HT-29 (cell line): ENCODE results near the gene RIOK2. TPM values are rescaled to one million over a fixed set of nuclear protein-coding genes. Genes with fewer than 3 reads are reported as not detected.
"Not testable (repeated sequence)": the region's sequence is repeated elsewhere in the genome, so short reads cannot be mapped to it uniquely, and the experiment has no call there.

Experiments
- DNase-seq: peaks from one replicate; pipeline ENCODE4 v3.0.0-alpha.2; 2015; ENCODE audit warnings: low spot score
- total RNA-seq: library from RNA; depleted of rRNA; stranded (reverse); fragments of >200 nt; shearing (Covaris generic); gene quantifications from 2 replicates; pipeline ENCODE4 v1.2.3, GENCODE V29; 2014; rRNA removed

Gene RIOK2
- 10.6 and 13.4 TPM in 2 replicates for total RNA-seq

DNA sequence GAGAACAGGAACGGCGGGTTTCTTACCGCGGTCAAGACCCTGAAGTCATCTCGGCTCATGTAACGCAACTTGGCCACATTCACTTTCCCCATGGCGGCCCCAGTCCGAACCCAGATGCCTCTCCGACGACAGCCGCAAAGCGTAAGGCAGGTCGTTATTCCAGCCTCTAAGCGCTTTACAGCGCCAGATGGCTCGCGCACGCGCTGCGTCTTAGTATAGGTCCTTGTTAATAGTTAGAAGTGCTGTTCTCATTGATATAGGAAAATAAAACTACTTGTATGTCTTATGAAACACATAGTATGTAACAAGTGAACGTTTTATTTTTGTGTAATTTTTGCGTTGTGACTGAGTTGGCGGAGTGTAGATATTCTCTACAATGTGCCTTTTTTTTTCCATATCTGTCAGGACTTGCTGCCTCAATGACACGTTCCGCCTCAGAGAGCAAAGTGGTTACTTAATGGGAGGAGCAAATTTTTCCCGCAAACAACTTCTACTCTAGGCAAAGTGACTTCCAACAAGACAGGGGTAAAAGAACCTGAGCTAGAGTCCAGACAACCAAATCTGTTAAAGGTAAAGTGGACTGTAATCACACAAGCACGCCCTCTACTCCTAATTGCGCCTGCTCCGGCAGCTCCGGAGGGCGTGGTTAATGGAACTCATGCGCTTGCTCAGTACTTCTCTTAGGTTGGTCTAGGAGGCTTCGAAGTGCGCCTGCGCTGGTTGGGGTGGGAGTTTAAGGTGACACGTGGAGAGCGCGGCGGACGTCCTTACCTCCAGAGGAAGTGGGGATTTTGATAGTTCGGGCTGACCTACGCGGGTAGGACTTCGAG, at the start of gene RIOK2:
Gene RIOK2, minus strand, starts transcription at position 148 of the 830 bp plus-strand sequence. Its CDS starts 56 bp downstream, at position 92.
- peak; percentile 98 for DNase-seq

DNA sequence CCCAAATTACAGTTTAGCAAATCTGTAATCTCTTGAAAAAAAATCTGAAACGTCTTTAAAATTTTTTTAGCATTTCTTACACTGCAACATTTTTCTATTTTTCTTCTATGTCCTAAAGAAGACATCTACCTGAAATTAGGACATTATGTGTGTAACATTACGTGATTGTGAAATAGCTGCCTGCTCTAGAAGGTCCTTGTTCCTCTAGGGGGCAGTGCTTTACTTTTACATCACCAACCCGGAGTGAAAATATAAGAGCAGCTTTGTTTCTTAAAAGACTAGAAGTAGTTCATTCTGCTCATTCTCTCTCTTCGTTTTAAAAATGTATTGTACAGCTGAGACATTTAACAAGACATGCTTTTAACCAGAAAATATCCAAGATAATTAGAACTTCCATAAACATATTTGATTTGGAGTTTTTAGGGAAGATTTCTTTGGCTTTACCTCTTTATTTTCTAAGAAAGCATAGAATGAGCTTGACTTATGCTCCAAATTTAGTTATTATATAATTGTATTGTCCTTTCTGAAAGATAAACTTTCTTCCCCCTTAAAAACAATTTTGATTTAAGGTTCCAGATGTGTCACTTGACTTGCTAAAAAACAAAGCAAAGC, 48.1 kb upstream of the RIOK2 start:
- DNase-seq: peak; percentile 70

- DNase-seq: no peak
These were observed 46.7 kb upstream of the RIOK2 start for GRCh38 chr5:97229688-97230285.

- DNase-seq: no peak
These were observed 46.1 kb upstream of the RIOK2 start for GRCh38 chr5:97229196-97229595.

DNA sequence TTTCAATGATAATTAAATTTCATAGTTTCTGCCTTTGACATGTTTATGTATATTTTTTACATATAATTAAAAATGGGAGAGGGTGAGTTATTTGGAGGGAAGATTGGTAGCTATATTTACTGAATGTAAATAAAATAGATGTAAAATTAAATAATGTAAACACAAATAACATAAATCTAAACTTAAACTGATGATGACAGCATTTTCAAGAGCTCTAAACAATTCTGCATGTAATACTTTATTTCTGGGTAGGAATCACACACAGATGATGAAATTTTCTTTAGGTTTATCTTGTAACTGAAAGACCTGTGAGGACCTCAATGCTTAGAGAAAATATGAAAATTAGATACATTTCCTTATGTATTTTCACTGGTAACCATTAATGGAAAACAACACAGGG, 42.2 kb upstream of the RIOK2 start:
- DNase-seq: no peak

DNA sequence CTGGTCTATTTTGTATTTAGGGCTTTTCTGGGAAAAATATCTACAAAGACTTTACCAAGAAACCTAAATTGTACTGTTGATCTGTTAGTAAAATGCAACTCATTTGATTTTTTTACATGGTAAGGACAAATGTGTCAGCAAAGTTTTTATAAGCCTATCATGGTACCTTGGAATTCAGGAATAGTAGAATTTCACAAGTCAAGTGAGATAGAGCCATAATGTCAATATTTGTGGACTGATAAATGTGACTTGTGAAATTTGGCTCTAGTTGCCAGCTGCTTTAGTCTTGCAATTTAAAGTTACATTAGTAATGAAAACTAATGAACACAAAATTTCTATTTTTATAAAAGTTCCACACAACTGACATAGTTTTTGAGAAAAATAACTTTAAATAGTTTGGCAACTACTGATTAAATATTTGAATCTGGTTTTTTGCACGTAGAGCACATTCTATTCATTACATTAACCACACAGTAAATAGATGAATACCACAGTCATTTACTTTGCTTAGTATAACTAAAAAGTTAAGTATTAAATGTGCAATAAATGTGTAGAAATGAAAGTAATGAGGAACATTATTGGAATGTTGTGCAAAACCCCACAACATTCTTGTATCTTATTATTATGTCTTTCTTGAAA, 41.2 kb upstream of the RIOK2 start:
- no peak for DNase-seq

GRCh38 chr5:97223596-97223995, 40.5 kb upstream of the RIOK2 start:
- DNase-seq: no peak

GRCh38 chr5:97209343-97209742, 26.3 kb upstream of the RIOK2 start:
- no peak for DNase-seq

GRCh38 chr5:97208714-97209113, 25.7 kb upstream of the RIOK2 start:
- no peak for DNase-seq

GRCh38 chr5:97208184-97208713, 25.2 kb upstream of the RIOK2 start:
- no peak for DNase-seq

- no peak for DNase-seq
These were observed 11.3 kb upstream of the RIOK2 start for GRCh38 chr5:97194366-97194765.

DNA sequence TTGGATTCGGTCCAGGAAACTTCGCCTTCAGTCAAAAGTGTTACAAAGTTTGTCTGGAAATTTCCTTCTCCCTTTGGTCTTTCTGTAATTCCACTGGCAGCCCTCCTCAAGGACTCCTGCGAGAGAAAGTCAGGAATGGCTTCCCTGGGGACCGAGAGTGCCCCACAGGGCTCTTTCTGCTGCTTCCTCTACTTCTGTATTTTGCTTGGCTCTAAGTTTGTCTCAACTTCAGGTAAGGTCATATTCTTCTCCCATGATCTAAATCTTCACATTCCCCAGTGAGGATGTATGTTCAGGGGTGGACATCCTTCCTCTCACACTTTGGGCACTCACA, 10.3 kb upstream of the RIOK2 start:
- no peak for DNase-seq

DNA sequence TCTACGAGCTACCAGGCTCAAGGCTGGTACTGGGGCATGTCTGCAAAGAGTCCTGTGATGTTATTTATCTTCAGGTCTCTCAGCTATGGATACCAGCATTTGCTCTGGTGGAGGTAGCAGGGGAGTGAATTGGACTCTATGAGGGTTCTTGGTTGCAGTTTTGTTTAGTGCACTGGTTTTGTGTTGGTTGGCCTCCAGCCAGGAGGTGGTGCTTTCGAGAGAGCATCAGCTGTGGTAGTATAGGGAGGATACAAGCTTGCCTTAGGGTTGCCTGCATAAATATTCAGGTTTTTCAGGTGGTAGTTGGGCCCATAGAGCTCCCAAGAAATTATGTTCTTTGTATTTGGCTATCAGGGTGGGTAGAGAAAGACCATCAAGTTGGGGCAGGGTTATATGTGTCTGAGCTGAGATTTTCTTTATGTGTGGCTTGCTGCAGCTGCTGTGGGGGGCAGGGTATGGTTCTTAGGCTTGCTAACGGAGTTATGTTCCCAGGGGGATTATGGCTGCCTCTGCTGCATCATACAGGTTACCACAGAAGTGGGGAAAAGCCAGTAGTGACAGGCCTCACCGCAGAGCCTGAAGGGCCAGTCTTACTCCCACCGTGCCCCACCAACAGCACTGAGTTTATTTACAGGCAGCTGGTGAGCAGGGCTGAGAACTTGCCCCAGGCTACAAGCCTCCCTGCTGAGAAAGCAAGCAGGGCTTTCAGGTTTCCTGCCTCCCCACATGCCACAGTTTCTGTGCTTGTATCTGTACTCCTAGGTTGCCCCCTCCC, 9.7 kb upstream of the RIOK2 start:
- no peak for DNase-seq

DNA sequence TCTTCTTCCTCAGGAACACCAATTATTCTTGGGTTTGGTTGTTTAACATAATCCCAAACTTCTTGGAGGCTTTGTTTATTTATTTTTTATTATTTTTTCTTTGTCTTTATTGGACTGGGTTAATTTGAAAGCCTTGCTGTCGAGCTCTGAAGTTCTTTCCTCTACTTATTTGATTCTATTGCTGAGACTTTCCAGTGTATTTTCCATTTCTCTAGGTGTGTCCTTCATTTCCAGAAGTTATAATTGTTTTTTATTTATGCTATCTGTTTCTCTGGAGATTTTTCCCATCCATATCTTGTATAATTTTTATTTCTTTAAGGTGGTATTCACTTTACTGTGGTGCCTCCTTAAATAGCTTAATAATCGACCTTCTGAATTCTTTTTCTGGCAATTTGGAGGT, 8.8 kb upstream of the RIOK2 start:
- DNase-seq: no peak

GRCh38 chr5:97189523-97189922, 6.5 kb upstream of the RIOK2 start:
- not testable (repeated sequence) for DNase-seq

GRCh38 chr5:97183930-97184213, 825 bp upstream of the RIOK2 start:
- DNase-seq: no peak

DNA sequence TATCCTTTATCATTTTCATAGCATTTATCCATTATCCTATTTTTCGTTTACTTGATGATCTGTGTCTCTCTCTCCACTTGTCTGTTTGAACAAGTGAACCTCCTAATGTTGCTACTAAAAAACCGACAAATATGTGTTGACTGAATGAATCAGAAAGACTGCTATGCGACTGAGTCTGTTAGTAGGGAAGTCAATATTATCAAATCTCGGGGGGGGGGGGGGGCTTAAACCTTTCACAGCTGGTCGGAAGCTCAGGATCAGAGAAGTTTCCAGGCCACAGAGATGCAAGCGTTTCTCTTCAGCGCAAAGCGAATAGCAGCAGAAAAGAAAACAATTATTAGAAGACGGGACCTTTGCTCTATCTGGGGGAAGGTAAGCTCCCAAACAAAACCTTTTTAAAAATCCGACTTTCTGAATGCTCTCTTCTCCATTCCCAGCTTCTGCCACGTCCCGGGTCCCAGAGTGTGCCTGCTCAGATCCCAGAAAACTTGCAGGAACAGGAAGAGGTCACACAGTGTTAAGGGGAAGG, 412 bp downstream of the RIOK2 start:
- DNase-seq: no peak

GRCh38 chr5:97181856-97182545, 1.0 kb downstream of the RIOK2 start:
- DNase-seq: peak; percentile 32

DNA sequence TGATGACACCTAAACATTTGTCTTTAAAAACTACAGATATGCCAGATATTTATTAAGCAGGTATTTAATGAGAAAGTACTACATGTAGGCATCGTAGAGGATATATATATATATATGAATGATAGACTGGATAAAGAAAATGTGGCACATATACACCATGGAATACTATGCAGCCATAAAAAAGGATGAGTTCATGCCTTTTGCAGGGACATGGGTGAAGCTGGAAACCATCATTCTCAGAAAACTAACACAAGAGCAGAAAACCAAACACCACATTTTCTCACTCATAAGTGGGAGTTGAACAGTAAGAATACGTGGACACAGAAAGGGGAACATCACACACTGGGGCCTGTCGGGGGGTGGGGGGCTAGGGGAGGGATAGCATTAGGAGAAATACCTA, 3.6 kb downstream of the RIOK2 start:
- not testable (repeated sequence) for DNase-seq

DNA sequence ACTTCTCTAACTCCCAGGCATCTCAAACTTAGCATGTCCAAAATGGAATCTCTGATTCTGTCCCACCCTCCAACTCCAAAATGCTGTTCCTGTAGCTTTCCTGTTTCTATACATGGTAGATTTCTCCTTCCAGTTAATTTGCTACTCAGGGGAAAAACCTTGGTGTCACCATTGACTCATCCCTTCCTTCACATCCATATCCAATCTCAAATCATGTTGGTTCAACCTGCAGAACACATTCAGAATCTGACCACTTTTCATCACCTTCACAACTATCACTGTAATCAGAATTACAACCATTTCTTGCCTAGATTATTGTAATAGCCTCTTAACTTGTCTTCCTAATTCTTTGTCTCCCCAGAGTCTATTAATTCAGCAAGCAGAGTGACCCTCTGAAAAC, 10.8 kb downstream of the RIOK2 start:
- DNase-seq: no peak

DNA sequence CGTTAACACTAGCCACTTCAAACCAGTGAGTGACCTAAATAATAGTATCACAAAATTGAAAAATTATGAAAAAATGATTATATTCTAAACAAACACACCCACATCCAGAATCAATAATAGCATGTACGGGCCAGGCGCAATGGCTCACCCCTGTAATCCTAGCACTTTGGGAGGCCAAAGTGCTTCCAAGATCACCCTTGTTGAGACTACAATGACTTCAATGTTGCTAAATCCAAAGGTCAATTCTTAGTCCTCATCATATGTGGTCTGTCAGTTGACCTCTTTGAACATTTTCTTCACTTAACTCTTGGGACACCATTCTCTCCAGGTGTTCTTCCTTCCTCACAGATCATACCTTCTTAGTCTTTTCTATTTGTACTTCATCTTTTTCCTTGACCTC, 11.3 kb downstream of the RIOK2 start:
- no peak for DNase-seq
